Measurements from ENCODE around the gene ROBO2. TPM values are rescaled to one million over a fixed set of nuclear protein-coding genes. Genes with fewer than 3 reads are reported as not detected.

Gene ROBO2
- total and polyA plus RNA-seq, 11 donors = 0.04 to 0.93 (median 0.06) TPM; not detected in 6

GRCh38 chr3:77232557-77232956, 192.7 kb downstream of the ROBO2 start:
- TF ChIP-seq CTCF (IDR thresholded peaks at IDR 0.05) (no peak), POLR2A (IDR thresholded peaks at IDR 0.05) (no peak)
- no peak overlapping the region for H3K27ac ChIP-seq
- no peak for DNase-seq
- WGBS, 4 donors = 94 to 100% (median 96%) methylated on average over 2 of the region's 2 CpGs
- H3K4me1 ChIP-seq = no peaks in the 10 kb centered on the region
- intact Hi-C loops (cut with DNase I) = no loop called here
- H3K27me3 ChIP-seq = no peaks in the 10 kb centered on the region
- no peak for ATAC-seq
- H3K36me3 ChIP-seq = no peaks in the 10 kb centered on the region
- H3K4me3 ChIP-seq = no peak overlapping the region
- H3K9me3 ChIP-seq = no peaks in the 10 kb centered on the region

DNA sequence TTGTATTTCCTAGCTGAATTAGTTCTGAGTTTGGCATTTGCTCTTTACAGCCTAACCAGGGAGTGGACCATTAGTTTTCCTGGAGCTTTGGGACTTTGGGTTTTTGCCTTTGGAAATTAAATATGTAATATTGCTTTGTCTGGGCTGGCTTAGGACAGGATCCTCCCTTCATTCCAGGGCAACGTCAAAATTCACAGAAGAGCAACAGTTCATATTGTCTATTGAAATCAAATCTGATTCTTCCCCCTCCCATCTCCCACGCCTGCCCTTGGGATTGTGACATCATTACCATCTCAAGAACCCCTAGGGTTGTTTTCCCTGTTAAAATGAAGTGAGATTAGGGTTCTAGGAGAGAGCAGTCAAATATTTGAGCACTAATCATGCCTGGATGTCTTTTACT, 194.1 kb downstream of the ROBO2 start:
- intact Hi-C loops (cut with DNase I) = no loop called here
- no peaks in the 10 kb centered on the region for H3K9me3 ChIP-seq
- no peak overlapping the region for H3K27ac ChIP-seq
- no peak for TF ChIP-seq POLR2A (IDR thresholded peaks at IDR 0.05)
- TF ChIP-seq CTCF (IDR thresholded peaks at IDR 0.05) = no peak
- no peaks in the 10 kb centered on the region for H3K27me3 ChIP-seq
- DNase-seq (no peak), ATAC-seq (no peak)
- no peak overlapping the region for H3K4me3 ChIP-seq
- H3K4me1 ChIP-seq = no peaks in the 10 kb centered on the region
- 42 to 50% (median 47%) methylated on average over 2 of the region's 2 CpGs for WGBS, 4 donors
- H3K36me3 ChIP-seq = no peaks in the 10 kb centered on the region

DNA sequence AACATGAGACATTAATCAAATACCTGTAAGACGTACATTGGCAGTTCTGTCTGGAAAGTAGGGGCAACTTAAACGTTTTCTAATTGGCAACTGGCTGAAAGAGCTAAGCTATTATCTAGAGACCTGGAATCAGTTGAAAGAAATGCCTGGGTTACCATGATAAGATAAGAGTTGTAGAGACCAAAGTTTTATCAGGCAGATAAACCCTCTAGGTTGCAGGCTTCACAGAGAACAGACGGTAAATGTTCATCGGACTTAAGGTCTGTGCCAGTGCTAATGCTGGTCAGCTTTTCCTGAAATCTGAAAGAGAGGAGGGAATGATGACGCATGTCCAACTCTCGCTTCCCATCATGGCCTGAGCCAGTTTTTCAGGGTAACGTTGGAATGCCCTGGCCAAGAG, 196.2 kb downstream of the ROBO2 start:
- Histone ChIP-seq H3K27ac (no peak overlapping the region), H3K27me3 (no peaks in the 10 kb centered on the region), H3K4me1 (no peaks in the 10 kb centered on the region), H3K4me3 (no peak overlapping the region), H3K9me3 (no peaks in the 10 kb centered on the region), H3K36me3 (no peaks in the 10 kb centered on the region)
- DNase-seq (no peak), ATAC-seq (no peak)
- 27 to 38% (median 34%) methylated on average over 7 of the region's 7 CpGs for WGBS, 4 donors
- TF ChIP-seq POLR2A (IDR thresholded peaks at IDR 0.05) (no peak), CTCF (IDR thresholded peaks at IDR 0.05) (no peak)
- intact Hi-C loops (cut with DNase I) = no loop called here

GRCh38 chr3:77240072-77240650, 200.3 kb downstream of the ROBO2 start:
- ATAC-seq (no peak), DNase-seq (no peak)
- Histone ChIP-seq H3K36me3 (no peaks in the 10 kb centered on the region), H3K27me3 (no peaks in the 10 kb centered on the region), H3K27ac (no peak overlapping the region), H3K9me3 (no peaks in the 10 kb centered on the region), H3K4me1 (no peaks in the 10 kb centered on the region), H3K4me3 (no peak overlapping the region)
- intact Hi-C loops (cut with DNase I) = no loop called here
- TF ChIP-seq POLR2A (IDR thresholded peaks at IDR 0.05) = no peak
- no peak for TF ChIP-seq CTCF (IDR thresholded peaks at IDR 0.05)
- WGBS, 4 donors = 93 to 95% (median 94%) methylated on average over 18 to 40 of the region's 40 CpGs

All from heart left ventricle (tissue), 16 donors.